Subcutaneous abdominal adipose tissue (tissue), 5 donors: ENCODE data around the gene CPLANE2.

ENCODE experiments used
- H3K27ac ChIP-seq: one replicate; pipeline ENCODE4 v1.7.0; 2013; ENCODE audit warnings: low read depth, mild to moderate bottlenecking, inconsistent platforms, low read length, moderate library complexity
- H3K27me3 ChIP-seq, 5 donors: one replicate each; pipeline ENCODE4 v1.7.0; 2013; ENCODE audit warnings: low read length in 5 of 5, inconsistent platforms in 1 of 5; ENCODE audit not compliant: control insufficient read depth in 5 of 5, insufficient read depth in 4 of 5
- H3K36me3 ChIP-seq, 5 donors: one replicate each; pipeline ENCODE4 v1.7.0; 2013; ENCODE audit warnings: low read length in 5 of 5; ENCODE audit not compliant: control insufficient read depth in 5 of 5, insufficient read depth in 5 of 5
- H3K4me1 ChIP-seq, 5 donors: one replicate each; pipeline ENCODE4 v1.7.0; 2013; ENCODE audit warnings: low read length in 5 of 5, mild to moderate bottlenecking in 3 of 5, moderate library complexity in 1 of 5; ENCODE audit not compliant: control insufficient read depth in 5 of 5, insufficient read depth in 5 of 5
- H3K4me3 ChIP-seq, 5 donors: one replicate each; pipeline ENCODE4 v1.7.0; 2013; ENCODE audit warnings: low read length in 5 of 5, low read depth in 1 of 5
- H3K9ac ChIP-seq, 5 donors: one replicate each; pipeline ENCODE4 v1.7.0; 2013; ENCODE audit warnings: low read length in 5 of 5, mild to moderate bottlenecking in 4 of 5, moderate library complexity in 3 of 5
- H3K9me3 ChIP-seq, 5 donors: one replicate each; pipeline ENCODE4 v1.7.0; 2013; ENCODE audit warnings: low read length in 5 of 5; ENCODE audit not compliant: control insufficient read depth in 5 of 5
- donor health status: healthy.
- donor health status: healthy.
- donor health status: healthy.
- donor health status: healthy.
- donor health status: healthy.

The CPLANE2 gene

DNA sequence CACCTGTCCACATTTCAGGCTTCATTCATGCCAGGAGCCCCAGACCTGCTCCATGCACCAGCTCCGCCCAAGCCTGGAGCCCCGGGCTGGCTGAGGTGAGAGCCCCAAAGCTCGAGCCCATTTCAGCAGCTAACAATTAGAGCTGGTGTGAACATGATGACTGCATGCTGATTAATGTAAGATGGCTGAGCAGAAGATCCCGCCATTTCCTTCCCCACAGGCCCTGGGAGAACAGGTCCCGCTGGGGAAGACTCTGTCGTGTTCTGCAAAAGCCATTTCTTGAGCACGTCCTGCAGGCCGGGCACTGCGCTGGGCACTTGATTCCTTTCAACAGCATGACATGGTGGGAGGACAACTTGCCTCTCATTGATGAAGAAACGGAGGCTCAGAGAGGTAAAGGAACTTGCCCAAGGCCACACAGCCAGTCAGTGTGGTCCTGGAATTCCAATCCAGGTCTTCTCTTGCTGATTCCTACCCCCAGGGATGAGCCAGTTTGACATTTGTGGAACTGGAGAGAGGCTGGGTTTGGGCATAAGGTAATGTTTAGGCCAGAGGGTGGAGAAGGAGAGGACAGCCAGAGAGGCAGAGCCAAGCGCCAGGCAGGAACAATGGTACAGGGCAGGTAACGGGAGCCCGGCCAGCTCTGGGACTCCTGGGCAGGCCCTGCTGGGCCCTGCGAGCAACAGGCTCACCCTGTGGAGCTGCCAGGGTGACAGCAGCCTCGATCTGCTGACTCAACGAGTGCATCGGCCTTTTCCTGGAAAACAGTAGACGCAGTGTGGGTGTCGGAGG is 53.0 kb downstream of the CPLANE2 start:
- H3K9me3 ChIP-seq, result no peaks in the 10 kb centered on the region
- H3K27me3 ChIP-seq, result peaks cover 0 to under 1% (median 0%) of the 10 kb centered on the region in 5 donors
- peak overlapping the region in 1 of 5 donors; percentile 33 for H3K9ac ChIP-seq
- H3K4me3 ChIP-seq, result no peak overlapping the region
- H3K27ac ChIP-seq, result peak overlapping the region; percentile 95
- peaks cover 12 to 45% (median 40%) of the 10 kb centered on the region in 5 donors for H3K4me1 ChIP-seq
- H3K36me3 ChIP-seq, result no peaks in the 10 kb centered on the region

DNA sequence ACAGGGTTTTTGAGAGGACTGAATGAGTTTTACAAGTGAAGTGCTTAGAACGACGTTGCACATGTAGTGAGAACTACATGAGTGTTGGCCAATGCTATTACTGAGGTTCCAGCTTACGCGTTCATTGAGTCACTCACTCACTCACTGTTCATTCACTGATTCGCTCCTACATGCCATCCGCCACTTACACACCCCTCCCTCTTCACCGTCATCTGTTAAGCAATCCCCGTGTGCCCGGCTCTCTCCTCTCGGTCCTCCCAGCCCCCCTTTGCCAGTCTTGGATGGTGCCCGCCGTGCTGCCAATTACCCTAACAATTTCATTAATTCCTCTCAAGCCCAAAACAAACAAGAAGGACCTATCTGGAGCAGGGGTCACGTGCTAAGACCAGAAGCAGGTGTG is 53.8 kb downstream of the CPLANE2 start:
- no peak overlapping the region for H3K4me3 ChIP-seq
- peak overlapping the region; percentile 95 for H3K27ac ChIP-seq
- H3K36me3 ChIP-seq, result no peaks in the 10 kb centered on the region
- peaks cover 12 to 49% (median 38%) of the 10 kb centered on the region in 5 donors for H3K4me1 ChIP-seq
- H3K27me3 ChIP-seq, result no peaks in the 10 kb centered on the region
- H3K9ac ChIP-seq, result peak overlapping the region in 1 of 5 donors; percentile 33
- H3K9me3 ChIP-seq, result no peaks in the 10 kb centered on the region

DNA sequence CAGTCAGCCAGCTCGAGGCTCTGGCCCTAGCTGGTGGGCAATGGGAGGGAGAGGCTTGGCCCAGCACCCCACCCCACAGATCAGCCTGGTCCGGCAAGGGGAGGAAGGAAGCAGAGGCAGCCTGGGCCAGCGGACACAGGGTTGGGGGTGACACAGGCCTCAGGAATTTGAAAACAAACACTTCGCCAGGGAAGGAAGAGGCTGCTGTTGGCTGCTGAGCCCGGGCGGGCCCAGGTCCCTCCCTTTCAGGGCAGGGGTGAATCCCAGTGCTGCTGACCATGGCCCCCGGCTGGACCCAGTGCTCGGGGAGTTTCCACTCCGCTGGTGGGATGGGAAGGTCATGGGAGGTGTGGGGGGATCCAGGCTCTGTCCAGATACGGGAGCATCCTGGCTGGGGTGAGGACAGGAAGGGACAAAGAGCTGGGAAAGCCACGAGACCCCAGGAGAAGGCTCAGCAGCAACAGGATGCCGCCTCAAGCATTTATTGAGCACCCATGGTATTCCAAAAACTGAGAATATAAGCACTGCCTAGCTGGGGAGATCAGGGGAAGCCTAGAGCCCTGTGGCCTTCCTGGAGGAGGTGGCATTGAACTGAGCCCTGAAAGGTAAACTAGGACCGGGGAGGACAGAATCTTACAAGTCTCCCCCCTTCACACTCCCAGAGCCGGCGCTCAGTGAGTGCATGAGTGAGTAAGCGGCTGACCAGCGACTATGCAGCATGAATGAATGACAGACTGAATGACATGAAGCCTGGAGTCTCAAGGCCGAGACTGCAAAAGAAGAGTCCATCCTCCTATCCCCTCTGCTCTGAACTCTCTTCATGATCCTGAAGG is 54.9 kb downstream of the CPLANE2 start:
- Histone ChIP-seq H3K4me3 (peak overlapping the region in 2 of 5 donors; percentile 19 to 29), H3K36me3 (no peaks in the 10 kb centered on the region), H3K27ac (peak overlapping the region; percentile 95), H3K27me3 (no peaks in the 10 kb centered on the region), H3K4me1 (peaks cover 12 to 48% (median 33%) of the 10 kb centered on the region in 5 donors), H3K9me3 (no peaks in the 10 kb centered on the region), H3K9ac (peak overlapping the region in 4 of 5 donors; percentile 0 to 81 (median 58))
